Measurements from ENCODE around the gene LAMA5.

The LAMA5 gene, protein sequence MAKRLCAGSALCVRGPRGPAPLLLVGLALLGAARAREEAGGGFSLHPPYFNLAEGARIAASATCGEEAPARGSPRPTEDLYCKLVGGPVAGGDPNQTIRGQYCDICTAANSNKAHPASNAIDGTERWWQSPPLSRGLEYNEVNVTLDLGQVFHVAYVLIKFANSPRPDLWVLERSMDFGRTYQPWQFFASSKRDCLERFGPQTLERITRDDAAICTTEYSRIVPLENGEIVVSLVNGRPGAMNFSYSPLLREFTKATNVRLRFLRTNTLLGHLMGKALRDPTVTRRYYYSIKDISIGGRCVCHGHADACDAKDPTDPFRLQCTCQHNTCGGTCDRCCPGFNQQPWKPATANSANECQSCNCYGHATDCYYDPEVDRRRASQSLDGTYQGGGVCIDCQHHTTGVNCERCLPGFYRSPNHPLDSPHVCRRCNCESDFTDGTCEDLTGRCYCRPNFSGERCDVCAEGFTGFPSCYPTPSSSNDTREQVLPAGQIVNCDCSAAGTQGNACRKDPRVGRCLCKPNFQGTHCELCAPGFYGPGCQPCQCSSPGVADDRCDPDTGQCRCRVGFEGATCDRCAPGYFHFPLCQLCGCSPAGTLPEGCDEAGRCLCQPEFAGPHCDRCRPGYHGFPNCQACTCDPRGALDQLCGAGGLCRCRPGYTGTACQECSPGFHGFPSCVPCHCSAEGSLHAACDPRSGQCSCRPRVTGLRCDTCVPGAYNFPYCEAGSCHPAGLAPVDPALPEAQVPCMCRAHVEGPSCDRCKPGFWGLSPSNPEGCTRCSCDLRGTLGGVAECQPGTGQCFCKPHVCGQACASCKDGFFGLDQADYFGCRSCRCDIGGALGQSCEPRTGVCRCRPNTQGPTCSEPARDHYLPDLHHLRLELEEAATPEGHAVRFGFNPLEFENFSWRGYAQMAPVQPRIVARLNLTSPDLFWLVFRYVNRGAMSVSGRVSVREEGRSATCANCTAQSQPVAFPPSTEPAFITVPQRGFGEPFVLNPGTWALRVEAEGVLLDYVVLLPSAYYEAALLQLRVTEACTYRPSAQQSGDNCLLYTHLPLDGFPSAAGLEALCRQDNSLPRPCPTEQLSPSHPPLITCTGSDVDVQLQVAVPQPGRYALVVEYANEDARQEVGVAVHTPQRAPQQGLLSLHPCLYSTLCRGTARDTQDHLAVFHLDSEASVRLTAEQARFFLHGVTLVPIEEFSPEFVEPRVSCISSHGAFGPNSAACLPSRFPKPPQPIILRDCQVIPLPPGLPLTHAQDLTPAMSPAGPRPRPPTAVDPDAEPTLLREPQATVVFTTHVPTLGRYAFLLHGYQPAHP (N-terminal part only)

DNA sequence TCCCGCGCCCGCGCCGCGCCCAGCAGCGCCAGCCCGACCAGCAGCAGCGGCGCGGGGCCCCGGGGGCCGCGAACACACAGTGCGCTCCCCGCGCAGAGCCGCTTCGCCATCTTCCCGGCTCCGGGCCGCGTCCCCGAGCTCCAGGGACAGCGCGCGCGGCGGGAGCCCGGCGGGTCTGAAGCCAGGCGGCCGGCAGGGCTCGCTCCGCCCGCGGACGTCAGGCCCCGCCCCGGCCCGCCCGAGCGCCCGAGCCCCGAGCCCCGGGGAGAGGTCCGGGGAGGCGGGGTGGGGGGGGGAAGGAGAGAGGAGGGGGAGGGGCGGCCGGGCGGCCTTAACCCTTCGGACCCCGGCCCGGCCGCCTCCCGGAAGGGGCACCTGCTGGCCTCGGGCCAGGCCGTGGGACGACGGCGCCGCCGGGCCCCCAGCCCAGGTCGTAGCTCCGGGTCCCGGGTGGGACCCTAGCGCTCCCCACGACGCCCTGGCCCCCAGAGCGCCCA is at the start of gene LAMA5:
LAMA5 (minus strand) TSS at position 177 of the 497 bp plus-strand sequence; CDS start at position 110, 67 bp downstream.
- no peak for DNase-seq

DNA sequence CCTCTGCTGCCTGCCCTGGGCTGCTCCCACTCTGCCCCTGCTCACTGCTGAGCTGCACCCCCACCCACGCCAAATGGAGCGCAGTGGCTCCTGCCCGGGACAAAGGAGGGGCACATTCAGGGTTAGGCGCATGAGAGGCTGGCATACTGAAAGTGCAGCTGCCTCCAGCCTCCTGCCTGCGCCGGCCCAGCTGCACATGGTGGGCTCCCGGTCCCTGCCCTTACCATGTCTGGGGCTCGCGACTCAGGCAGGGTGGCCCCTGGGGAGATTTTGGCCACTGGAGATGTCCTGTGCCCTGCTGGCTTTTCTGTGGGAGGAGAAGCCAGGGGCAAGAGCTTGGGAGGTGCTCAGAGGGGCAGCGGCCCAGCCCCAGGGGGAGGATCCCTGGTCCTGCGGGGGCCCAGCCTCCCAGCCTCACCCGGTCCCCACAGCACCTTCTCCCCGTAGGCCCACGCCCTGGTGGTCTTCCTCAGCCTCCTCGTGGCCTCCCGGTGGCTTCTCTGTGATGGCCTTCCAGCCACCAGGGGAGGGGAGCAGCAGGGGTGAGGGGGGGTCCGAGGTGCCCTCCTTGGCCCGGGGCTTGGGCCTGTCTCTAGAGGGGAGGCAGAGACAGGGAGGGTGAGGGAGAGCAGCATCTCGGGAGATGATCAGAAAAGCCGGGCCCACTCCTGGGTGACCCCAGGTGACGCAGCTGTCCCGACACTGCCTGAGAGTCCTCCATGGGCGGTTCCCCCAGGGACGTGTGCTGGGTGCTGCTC is 48.4 kb upstream of the LAMA5 start:
- DNase-seq, result no peak

DNA sequence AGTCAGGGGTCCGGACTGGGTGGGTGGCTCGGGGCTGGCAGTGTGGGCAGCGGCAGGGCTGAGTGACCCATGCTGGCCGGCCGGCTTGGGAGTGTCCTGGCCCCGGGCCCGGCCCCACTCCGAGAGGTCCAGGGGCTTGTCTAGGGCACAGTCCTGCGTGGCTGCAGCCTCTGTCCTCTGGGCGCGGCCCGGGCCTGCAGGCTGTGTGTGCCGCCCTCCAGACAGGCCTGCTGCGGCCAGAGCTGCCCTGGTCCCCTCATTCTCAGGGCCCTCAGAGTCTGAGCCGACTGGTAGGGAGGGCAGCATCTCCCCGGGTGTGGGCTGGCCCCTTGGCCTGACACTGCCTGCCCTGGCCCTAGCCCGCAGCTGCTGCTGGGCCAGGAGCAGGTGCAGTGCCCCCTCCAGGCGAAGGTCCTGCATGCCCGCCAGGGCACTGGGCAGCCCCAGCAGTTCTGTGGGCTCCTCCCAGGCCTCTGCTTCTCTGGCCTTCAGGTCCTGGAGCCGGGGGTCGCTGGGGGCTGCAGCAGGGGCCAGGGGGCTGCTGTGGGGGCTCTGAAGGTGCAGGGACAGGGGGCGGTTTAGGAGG is 46.9 kb upstream of the LAMA5 start:
- no peak for DNase-seq

DNA sequence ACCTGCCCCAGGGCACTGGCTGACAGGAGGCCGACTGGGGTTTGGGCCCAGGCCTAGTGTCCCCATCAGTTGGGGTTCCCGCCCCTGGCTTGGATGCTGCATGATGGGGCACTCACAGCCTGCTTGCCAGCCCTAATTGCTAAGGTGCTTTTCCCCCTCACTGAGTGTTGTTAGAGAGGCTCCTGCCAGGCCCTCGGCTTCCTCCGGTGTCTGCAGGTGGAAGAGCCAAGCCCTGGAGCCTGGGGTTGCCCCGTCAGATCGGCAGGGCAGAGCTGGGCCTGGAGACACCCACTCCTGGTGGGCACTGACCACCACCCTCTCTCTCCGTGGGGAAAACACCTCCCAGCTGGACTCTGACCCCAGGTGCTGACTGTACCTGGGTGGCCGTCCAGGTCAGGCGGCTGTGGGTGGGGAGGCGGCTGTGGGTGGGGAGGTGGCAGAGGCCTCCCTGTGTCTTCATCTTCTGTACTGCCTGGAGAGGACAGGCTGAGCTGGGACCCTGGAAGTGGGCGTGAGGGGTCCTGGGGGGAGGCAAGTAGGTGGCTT is 46.0 kb upstream of the LAMA5 start:
- no peak for DNase-seq

DNA sequence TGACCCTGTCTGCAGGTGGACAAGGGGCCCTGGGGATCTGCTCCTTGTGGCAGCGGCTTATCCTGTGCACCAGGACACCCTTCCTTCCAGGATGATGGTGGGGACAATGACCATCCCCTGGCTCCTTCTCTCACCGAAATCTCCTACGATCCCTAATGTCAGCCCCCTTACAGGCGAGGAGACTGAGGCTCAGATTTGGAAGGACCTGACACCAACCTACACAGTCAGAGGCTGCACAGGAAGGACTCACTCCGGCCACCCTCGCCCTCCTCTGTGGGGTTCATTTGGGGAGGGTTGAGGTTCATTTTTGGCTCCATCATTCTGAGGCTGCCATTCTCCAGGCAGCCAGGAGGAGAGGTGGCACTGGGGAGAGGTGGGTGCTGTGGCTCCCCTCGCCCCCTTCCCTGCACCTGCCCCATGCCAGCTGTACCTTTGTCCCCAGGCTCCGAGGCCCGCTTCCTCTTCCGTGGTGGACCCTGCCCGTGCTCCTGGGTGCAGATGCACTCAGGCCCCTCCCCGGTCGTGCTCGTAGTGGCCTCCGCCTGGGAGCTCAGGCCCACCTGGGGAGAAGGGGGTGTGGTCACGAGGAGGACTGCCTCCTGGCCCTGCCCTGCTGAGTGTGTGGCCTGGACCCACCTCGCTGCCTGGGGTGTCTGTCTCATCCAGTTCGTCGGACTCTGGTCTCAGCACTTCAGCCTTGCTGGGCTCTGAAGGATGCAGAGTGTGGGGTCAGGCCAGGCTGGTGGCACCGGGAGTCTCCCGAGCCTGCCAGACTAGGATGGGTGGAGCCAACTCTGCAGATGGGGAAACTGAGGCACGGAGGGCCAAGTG is 45.3 kb upstream of the LAMA5 start:
- no peak for DNase-seq

DNA sequence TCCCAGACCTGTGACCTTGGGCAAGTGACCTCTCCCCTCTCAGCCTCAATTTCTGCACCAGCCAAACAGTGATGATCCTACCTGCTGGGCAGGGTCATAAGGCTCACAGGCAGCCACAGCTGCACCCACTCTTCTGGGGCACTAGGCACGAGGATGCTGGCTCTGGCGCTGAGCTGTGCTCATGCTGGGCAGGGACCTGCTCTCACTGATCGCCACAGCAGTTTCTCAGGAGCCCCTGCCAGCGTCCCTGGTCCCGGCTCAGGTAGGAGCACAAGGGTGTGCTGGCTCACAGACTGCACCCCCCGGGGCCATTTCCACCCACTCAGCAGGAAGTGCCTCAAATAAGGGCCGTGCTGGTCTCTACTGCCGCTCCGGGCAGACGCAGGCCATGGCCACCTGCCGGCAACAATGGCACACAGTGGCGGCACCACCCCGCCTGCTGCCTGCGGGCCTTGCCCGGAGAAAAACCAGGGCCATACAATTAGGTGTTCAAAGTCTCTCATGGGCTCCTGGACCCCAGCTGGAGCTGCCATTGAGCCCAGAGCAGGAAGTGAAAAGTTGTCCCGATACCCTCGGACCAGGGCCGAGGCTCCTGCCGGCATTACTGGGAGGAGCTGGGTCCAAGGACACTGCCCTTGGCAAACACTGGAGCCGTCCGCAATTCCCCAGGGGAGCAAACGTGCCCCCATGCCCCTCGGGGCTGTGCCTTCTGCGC is 44.5 kb upstream of the LAMA5 start:
- no peak for DNase-seq

DNA sequence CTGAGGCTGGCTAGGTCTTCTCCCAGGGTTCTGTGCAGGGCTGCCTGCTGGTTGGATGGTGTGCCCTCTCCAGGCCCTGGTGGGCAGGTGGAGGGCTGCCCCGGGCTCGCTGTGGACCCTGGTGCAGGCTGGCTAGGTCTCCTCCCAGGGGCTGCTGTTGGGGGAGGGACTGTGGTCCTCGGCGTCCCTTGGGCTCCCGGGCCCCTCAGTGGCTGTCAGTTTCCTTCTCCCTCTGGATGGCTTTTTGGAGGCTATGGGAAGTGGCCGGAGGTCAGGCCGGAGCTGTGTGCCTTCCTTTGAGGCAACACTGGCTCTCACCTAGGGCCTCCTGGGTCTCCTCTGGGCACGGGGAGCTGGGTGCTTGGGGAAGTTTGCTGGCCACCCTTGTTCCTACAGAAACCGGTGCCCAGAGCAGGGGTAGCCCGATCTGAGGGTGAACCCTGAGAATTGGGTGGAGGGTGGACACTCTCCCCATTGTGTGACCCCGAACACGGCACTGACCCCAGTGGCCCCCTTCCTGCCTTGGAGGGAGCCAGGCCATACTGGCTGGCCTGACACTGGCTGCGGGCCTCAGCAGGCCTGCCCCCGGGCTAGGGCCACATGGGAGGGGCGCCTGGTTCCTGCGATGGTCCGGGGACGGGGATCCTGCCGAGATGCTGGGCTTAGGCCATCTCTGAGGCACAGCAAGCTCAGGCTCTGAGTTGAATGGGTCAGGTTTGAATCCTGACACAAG is 43.8 kb upstream of the LAMA5 start:
- no peak for DNase-seq

DNA sequence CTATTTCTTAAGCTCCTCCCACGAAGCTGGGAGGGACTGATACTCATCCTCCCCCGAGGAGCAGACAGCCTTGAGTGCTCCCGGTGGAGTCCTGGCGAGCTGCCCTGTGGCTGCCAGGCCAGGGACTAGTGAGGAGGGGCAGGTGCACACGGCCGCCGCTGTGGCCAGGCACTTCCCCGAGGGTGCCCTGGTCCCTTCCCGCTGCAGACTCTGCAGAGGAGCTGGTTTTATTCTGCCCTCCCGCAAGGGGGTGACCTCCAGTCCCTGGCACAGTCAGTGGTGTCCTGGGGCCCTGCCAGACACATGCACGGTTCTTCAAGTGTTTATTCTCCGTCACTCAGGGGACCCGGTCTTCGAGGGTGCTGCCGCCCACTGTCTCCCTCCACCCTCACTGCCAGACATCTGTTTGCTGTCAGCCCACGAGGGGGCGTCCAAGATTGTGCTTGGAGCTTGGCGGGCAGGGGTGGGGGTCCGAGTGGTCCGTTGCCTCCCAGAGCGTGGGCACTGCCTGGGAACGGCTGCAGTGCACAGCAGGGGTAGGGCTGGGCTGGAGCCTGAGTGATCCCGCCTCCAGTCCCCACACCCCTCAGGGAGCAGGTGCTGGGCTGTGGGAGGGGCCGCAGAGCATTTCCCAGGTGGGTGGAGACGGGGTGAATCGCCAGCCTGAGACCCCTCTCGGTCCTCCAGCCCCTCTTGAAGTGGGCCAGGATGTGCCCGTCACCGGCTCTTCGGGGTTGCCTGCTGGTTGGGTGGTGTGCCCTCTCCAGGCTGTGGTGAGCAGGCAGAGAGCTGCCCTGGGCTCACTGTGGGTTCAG is 43.0 kb upstream of the LAMA5 start:
- DNase-seq, result peak; percentile 38

DNA sequence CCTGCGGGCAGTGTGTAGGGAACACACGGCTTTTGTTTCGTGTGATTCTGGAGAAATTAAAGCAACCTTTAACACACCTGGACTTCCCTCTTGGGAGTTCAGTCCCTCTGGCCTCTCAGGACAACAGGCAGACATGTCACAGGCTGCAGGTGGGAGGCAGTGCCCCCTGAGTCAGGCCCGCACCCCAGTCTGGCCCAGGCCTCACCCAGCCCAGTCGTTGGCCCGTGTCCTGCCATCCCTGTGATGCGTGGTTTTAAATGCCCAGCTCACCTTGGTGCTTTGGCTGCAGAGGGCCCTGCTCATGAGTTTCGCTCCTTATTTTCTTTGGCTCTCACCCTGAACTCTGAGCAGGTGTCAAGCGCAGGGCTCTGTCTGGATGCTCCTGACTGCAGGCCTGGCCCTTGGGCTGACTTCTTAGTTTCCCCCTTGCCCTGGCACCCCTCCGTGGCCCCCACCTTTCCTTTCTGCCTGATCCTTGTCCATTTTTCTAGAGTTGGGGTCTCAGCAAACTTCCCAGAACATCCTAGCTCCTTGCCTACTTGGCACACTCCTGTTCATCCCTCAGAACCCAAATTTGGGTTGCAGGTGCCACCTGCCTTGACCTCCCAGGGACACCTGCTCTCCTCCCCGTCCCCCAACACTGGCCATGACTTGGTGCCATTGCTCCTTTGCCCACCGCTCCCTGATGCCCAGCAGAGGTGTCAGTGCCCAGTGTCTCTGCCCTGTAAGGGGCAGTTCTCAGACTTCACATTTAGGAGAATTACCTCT is 42.2 kb upstream of the LAMA5 start:
- DNase-seq, result no peak

DNA sequence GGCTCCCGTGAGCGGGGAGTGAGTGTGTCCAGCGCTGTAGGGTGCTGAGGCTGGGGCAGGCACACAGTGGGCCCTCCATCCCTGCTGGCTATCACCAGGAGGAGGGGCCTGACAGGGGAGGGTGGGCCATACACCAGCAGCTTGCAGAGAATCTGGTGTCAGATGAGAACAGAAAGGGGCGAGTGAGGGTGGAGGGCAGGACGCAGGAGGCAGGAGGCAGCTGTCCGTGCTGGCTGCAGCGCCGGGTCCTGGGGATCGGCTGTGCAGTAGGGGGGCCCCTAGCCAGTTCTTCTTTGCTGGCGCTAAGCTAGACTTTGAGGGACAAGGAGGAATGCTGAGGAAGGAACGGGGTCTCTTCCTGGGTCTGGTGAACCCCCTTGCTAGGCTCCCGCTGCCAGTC is 41.5 kb upstream of the LAMA5 start:
- DNase-seq, result no peak

DNA sequence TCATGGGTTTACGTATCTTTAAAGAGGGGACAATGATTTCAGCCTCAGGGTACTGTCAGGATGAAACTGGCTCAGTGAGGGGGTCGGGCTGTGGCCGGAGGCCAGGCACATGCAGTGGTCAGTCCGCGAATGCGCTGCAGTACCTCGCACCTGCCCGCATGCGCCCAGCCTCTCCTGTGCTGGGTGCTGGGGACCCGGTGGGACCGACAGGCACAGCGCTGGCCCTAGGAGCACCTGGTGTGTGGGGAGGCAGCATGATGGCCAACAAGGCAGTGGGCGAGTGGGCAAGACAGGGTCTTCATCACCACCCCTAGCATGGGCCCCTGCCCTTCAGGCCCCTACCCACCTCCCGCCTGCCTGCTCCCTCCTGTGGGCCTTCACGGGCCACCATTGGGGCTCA is 40.9 kb upstream of the LAMA5 start:
- no peak for DNase-seq

DNA sequence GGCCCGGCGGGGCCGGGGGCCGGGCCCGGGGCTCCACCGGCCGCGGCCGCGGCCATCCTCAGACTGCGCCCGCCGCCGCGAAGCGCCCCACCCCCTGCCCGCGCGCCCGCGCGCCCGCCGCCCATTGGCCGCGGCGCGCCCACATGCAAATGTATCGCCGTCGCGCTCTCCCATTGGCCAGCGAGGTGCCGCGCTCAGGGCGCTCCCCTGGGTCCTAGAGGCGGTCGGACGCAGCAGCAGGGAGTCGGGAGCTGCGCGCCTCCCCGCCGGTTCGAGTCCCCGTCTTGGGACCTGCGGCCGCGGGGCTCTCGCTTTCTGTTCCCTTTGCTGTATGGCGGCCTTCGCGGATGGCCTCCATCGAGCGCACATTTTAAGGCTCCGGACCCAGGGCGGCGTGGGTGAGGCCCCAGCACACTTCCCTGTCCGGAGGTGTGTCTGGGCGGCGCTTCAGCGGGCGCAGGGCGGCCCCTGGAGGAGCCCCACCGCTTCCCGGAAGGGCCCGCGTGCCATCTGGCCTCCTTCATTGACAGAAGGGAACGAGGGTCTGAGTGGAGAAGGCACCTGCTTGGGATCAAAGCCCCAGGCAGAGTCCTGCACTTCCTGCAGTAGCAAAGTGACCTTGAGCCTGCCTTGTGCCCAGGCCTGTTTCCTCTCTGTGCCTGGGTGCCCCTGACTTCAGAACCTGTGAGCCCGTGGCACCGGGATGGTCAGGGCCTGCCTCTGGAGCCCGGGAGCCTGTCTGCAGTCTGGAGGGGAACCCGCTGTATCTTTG is 40.3 kb upstream of the LAMA5 start, which contains the start of gene CABLES2:
CABLES2 (minus strand) TSS at position 65 of the 772 bp plus-strand sequence; CDS start at position 56, 9 bp downstream.
- DNase-seq, result peak; percentile 83

DNA sequence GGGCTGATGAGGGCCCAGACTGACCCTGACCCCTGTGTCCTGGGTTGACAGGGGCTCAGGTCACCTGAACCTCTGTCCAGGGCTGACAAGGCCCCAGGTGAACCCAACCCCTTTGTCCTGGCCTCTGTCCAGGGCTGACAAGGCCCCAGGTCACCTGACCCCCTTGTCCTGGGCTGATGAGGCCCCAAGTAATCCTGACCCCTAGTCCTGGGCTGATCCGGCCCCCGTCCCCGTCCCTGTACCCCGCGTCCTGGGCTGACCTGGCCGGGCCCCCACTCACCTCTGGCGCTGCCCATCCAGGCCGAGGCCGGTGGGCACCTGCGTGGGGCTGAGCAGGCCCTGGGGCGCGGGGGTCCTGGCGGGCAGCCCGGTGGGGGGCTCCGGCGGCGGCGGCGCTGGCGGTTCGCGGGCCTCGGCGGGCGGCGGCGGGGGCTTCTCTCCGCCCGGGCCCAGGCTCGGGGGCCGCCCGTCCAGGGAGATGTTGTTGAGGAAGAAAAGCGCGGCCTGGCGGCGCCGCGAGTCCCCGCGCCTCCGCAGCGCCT is 39.6 kb upstream of the LAMA5 start:
- no peak for DNase-seq

DNA sequence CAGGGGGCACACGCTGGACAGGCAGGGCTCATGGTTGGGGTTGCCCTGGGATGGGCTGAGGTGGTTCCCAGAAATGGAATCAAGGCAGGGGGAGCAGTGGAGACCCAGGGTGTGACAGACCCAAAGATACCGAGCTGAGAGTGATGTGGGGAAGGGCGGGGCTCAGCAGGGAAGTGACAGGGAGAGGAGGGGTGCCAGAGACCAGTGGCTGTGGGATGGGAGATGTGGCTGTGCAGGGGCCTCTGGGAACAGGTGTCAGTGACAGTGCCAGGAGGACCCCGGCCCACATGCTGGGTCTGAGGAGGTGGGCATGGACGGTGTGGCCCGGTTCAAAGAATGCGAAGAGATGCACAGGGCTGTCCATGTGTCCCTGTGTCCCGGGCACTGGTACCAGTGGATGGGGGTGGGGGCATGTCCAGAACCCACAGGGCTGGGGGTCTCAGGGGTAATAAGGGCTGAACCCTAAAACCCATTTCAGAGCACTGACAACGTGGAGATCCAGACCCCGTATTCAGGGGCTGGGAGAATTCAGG is 38.9 kb upstream of the LAMA5 start:
- DNase-seq, result no peak

DNA sequence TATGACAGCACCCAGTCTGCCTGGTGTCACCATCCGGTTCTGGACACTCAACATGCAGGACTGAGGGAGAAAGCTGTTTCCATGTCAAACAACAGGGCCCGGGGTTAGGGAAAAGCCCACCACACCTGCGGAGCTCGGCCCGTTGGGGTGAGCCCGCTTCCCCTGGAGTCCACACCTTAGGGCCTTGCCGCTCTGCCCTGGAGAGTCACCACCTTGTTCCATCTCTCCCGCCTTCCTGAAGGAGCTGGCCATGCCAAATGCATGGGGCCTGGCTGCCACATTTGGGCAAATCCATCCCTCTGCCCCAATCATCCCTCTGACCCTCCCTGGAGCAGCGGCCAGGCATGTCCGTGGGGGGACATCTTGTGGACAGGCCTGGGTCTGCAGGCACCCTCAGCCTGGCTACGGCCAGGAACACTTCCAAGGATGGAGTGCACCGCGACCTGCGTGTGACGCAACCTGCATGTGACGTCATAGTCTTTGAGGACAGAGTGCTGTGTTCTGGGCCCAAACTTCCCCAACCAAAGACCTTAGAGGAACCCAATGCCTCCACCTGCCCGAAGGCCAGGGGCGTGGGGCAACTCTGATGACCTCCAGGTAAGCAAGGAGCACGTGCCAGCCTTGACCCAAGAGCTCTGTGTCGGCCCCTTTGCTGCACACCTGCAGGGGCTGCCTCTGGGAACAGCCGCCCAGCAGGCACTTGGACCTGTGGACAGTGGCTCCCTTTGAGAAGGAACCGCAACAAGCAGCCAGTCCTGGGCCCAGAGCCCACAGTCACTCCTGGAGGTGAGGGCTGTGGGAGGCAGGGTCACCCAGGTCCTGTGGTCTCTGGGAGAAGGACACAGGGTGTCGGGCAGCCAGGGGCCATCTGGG is 38.2 kb upstream of the LAMA5 start:
- no peak for DNase-seq
